Lower leg skin (tissue), 4 donors: ENCODE data around the gene TTC4. TPM values are rescaled to one million over a fixed set of nuclear protein-coding genes. Genes with fewer than 3 reads are reported as not detected.

Source experiments
- DNase-seq, 2 donors: peaks; one replicate each; pipeline ENCODE4 v3.0.0-alpha.2; 2019; ENCODE audit warnings: low spot score in 2 of 2
- H3K4me3 ChIP-seq: fragments of 200-600 bp; sonication (generic); 2 replicates; pipeline ENCODE4 v1.5.1; 2017; ENCODE audit warnings: mild to moderate bottlenecking, low read depth; ENCODE audit not compliant: poor library complexity, severe bottlenecking
- POLR2A ChIP-seq, 2 donors: fragments of 450-650 bp; IDR thresholded peaks; one replicate each; pipeline ENCODE4 v1.6.1; 2016 to 2017; ENCODE audit warnings: antibody characterized with exemption in 2 of 2, mild to moderate bottlenecking in 1 of 2, moderate library complexity in 1 of 2
- WGBS, 2 donors: methylation state at CpG; one replicate each; pipeline ENCODE4 v1.1.5; 2018; 5-methylcytosine and 5-hydroxymethylcytosine counted together
- intact Hi-C: fragments of 100-400 bp; cut with DNase I; formaldehyde crosslinking; loops from one replicate; pipeline ENCODE4 v1.15.0; 2023; ENCODE audit warnings: low total_unique reads
- total RNA-seq, 4 donors: library from RNA; depleted of rRNA; stranded (reverse); fragments of >200 nt; gene quantifications; one replicate each; pipeline ENCODE4 v1.1.0, GENCODE V29; 2016
- TF ChIP-seq, protein P1 (sequence below), 3 donors: fragments of 450-650 bp; IDR thresholded peaks; one replicate each; pipeline ENCODE4 v1.5.1; 2016; ENCODE audit warnings: antibody characterized with exemption in 3 of 3, mild to moderate bottlenecking in 3 of 3, moderate library complexity in 2 of 3

TTC4 gene, protein sequence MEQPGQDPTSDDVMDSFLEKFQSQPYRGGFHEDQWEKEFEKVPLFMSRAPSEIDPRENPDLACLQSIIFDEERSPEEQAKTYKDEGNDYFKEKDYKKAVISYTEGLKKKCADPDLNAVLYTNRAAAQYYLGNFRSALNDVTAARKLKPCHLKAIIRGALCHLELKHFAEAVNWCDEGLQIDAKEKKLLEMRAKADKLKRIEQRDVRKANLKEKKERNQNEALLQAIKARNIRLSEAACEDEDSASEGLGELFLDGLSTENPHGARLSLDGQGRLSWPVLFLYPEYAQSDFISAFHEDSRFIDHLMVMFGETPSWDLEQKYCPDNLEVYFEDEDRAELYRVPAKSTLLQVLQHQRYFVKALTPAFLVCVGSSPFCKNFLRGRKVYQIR
- 10 to 100 TPM; 15.7 to 21.2 (median 18.3) TPM for total RNA-seq

GRCh38 chr1:54715493-54716298 lies at the start of gene TTC4:
TSS of gene TTC4 (plus strand) at chr1:54715861. CDS start at chr1:54715909, 48 bp downstream.
- 0 to 1% methylated on average over 34 to 43 of the region's 51 CpGs for WGBS, 2 donors
- DNase-seq = peak; percentile 77 to 95
- intact Hi-C loops = no loop called here
- no peak for TF ChIP-seq POLR2A (IDR thresholded peaks at IDR 0.05)
- TF ChIP-seq, protein P1, sequence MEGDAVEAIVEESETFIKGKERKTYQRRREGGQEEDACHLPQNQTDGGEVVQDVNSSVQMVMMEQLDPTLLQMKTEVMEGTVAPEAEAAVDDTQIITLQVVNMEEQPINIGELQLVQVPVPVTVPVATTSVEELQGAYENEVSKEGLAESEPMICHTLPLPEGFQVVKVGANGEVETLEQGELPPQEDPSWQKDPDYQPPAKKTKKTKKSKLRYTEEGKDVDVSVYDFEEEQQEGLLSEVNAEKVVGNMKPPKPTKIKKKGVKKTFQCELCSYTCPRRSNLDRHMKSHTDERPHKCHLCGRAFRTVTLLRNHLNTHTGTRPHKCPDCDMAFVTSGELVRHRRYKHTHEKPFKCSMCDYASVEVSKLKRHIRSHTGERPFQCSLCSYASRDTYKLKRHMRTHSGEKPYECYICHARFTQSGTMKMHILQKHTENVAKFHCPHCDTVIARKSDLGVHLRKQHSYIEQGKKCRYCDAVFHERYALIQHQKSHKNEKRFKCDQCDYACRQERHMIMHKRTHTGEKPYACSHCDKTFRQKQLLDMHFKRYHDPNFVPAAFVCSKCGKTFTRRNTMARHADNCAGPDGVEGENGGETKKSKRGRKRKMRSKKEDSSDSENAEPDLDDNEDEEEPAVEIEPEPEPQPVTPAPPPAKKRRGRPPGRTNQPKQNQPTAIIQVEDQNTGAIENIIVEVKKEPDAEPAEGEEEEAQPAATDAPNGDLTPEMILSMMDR (IDR thresholded peaks at IDR 0.05) = no peak
- peak within 1 kb of the TSS; percentile 83 for H3K4me3 ChIP-seq

DNA sequence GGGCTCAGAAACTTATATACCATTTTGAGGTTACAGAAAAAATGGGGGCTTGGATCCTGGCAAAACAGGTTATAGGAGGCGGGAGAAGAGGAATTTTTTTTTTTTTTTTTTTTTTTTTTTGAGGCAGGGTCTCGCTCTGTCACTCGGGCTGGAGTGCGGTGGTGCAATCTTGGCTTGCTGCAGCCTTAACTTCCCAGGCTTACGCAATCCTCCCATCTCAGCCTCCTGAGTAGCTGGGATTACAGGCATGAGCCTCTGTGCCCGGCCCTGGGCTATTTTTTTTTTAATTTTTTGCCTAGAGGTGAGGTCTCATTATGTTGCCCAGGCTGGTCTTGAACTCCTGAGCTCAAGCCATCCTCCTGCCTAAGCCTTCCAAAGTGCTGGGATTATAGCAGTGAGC lies 49.3 kb upstream of the TTC4 start:
- H3K4me3 ChIP-seq = no peak overlapping the region
- TF ChIP-seq, protein P1 (IDR thresholded peaks at IDR 0.05) = no peak
- no peak for TF ChIP-seq POLR2A (IDR thresholded peaks at IDR 0.05)
- no peak for DNase-seq
- WGBS, 2 donors = 84 to 94% methylated on average over 6 of the region's 6 CpGs
- intact Hi-C loops = no loop called here

GRCh38 chr1:54667797-54668196 lies 47.9 kb upstream of the TTC4 start:
- no peak overlapping the region for H3K4me3 ChIP-seq
- no peak for DNase-seq
- intact Hi-C loops = no loop called here
- 83 to 97% methylated on average over 2 of the region's 2 CpGs for WGBS, 2 donors
- TF ChIP-seq POLR2A (IDR thresholded peaks at IDR 0.05) = no peak
- TF ChIP-seq, protein P1 (IDR thresholded peaks at IDR 0.05) = no peak

DNA sequence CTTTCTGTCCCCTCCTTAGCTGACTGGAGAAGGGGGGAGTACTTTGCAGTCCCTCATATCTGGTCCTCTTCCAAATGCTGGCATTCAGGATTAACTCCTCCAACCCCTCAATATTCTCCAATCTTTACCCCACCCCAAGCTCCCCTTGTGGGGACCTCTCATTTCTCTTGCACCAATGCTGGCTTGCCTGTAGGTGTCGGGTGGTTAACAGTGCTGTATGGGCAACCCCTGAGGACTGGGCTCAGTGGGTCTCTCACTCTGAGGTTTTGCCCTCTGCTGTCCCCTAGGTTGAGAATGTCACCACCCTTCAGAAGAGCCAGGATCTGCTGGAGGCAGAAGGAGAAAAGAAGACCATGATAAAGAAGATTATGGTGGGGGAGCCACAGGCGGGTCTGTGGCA lies 47.1 kb upstream of the TTC4 start:
- intact Hi-C loops = no loop called here
- TF ChIP-seq POLR2A (IDR thresholded peaks at IDR 0.05) = no peak
- TF ChIP-seq, protein P1 (IDR thresholded peaks at IDR 0.05) = no peak
- WGBS, 2 donors = 76 to 93% methylated on average over 2 of the region's 2 CpGs

GRCh38 chr1:54671985-54672608 lies 43.6 kb upstream of the TTC4 start:
- peak in 1 of 2 donors; percentile 18 for DNase-seq
- intact Hi-C loops = no loop called here
- TF ChIP-seq POLR2A (IDR thresholded peaks at IDR 0.05) = no peak
- TF ChIP-seq, protein P1 (IDR thresholded peaks at IDR 0.05) = peak in 1 of 3 donors; percentile 66
- 67 to 68% methylated on average over 6 of the region's 6 CpGs for WGBS, 2 donors
- no peak overlapping the region for H3K4me3 ChIP-seq

More for the DNA sequence above, 47.1 kb upstream of the TTC4 start:
- DNase-seq = no peak
- no peak overlapping the region for H3K4me3 ChIP-seq
